Measurements from ENCODE around the gene POU6F2.

Gene POU6F2

GRCh38 chr7:39406467-39406866 is 428.8 kb downstream of the POU6F2 start:
- H4K20me1 ChIP-seq (ENCODE audit: insufficient read depth, low read length, poor library complexity, severe bottlenecking), result no peaks in the 10 kb centered on the region
- H3K9me2 ChIP-seq (replicated peaks; ENCODE audit: low read depth, low read length), result no peaks in the 10 kb centered on the region
- H3K27me3 ChIP-seq (ENCODE audit: insufficient read depth, low read length, poor library complexity, severe bottlenecking), result no peaks in the 10 kb centered on the region
- H3K9ac ChIP-seq (ENCODE audit: low read depth, low read length, poor library complexity, severe bottlenecking), result no peak overlapping the region
- no peak for TF ChIP-seq EZH2phosphoT487 (IDR thresholded peaks at IDR 0.05; ENCODE audit: borderline replicate concordance)
- TF ChIP-seq, protein P1, sequence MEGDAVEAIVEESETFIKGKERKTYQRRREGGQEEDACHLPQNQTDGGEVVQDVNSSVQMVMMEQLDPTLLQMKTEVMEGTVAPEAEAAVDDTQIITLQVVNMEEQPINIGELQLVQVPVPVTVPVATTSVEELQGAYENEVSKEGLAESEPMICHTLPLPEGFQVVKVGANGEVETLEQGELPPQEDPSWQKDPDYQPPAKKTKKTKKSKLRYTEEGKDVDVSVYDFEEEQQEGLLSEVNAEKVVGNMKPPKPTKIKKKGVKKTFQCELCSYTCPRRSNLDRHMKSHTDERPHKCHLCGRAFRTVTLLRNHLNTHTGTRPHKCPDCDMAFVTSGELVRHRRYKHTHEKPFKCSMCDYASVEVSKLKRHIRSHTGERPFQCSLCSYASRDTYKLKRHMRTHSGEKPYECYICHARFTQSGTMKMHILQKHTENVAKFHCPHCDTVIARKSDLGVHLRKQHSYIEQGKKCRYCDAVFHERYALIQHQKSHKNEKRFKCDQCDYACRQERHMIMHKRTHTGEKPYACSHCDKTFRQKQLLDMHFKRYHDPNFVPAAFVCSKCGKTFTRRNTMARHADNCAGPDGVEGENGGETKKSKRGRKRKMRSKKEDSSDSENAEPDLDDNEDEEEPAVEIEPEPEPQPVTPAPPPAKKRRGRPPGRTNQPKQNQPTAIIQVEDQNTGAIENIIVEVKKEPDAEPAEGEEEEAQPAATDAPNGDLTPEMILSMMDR (conservative IDR thresholded peaks at IDR 0.05; ENCODE audit: low read length), result no peak
- no peak overlapping the region for H3K4me2 ChIP-seq (ENCODE audit: low read depth, low read length, poor library complexity, severe bottlenecking)
- no peaks in the 10 kb centered on the region for H3K9me3 ChIP-seq (ENCODE audit: insufficient read depth, low read depth, low read length)
- H3F3A ChIP-seq (ENCODE audit: low read depth), result no peaks in the 10 kb centered on the region
- H3K79me2 ChIP-seq (ENCODE audit: insufficient read depth, low read length), result no peaks in the 10 kb centered on the region
- H3K36me3 ChIP-seq (ENCODE audit: insufficient read depth, low read length), result no peaks in the 10 kb centered on the region
- no peak overlapping the region for H2AFZ ChIP-seq (ENCODE audit: low read length)
- no peak overlapping the region for H3K4me3 ChIP-seq (ENCODE audit: low read length, poor library complexity, severe bottlenecking)
- no peaks in the 10 kb centered on the region for H3K4me1 ChIP-seq (ENCODE audit: insufficient read depth, low read length, poor library complexity, severe bottlenecking)

DNA sequence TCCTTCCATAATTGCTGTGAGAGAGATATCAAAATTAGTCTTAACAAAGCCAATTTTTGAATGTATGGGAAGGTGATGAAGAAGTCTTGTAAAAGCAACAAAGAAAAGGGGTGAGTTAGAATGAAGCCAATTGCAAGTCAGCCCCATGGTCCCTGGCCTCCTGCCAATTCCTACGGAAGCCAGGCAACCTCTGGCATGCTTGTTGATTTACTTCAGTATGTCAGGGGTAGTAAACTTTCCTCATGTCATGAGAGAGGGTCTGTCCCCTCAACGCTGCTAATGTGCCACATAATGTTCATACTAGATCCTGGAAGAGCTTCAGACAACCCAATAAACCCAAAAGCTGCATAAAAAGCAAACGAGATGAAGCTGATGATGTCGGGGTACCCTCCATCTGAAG is 429.4 kb downstream of the POU6F2 start:
- Histone ChIP-seq H3K36me3 (ENCODE audit: insufficient read depth, low read length) (no peaks in the 10 kb centered on the region), H3F3A (ENCODE audit: low read depth) (no peaks in the 10 kb centered on the region), H3K4me1 (ENCODE audit: insufficient read depth, low read length, poor library complexity, severe bottlenecking) (no peaks in the 10 kb centered on the region), H3K4me2 (ENCODE audit: low read depth, low read length, poor library complexity, severe bottlenecking) (no peak overlapping the region), H2AFZ (ENCODE audit: low read length) (no peak overlapping the region), H3K27me3 (ENCODE audit: insufficient read depth, low read length, poor library complexity, severe bottlenecking) (no peaks in the 10 kb centered on the region), H3K4me3 (ENCODE audit: low read length, poor library complexity, severe bottlenecking) (no peak overlapping the region), H3K9me2 (replicated peaks; ENCODE audit: low read depth, low read length) (no peaks in the 10 kb centered on the region), H4K20me1 (ENCODE audit: insufficient read depth, low read length, poor library complexity, severe bottlenecking) (no peaks in the 10 kb centered on the region), H3K9ac (ENCODE audit: low read depth, low read length, poor library complexity, severe bottlenecking) (no peak overlapping the region), H3K9me3 (ENCODE audit: insufficient read depth, low read depth, low read length) (no peaks in the 10 kb centered on the region), H3K79me2 (ENCODE audit: insufficient read depth, low read length) (no peaks in the 10 kb centered on the region)
- TF ChIP-seq, protein P1 (conservative IDR thresholded peaks at IDR 0.05; ENCODE audit: low read length), result no peak
- no peak for TF ChIP-seq EZH2phosphoT487 (IDR thresholded peaks at IDR 0.05; ENCODE audit: borderline replicate concordance)

DNA sequence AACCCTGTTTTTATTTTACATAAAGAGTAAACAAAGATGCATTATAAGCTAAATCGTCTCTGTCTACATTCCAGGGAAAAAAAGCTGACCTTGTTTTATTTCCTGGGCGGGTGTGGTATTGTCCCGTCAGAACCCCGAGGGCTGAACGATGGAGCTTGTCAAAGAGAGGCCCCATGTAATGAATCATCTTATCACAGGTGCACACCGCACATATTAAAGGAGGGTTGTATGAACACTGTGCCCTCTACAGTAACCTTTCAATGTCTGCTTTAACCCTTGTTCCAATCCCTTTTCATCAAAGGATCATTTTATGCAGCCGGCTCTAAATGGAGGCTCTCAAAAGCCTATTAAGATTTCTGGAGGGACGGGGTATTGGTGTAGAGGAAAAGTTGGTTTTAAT is 430.0 kb downstream of the POU6F2 start:
- H3K9ac ChIP-seq (ENCODE audit: low read depth, low read length, poor library complexity, severe bottlenecking), result no peak overlapping the region
- H2AFZ ChIP-seq (ENCODE audit: low read length), result no peak overlapping the region
- H3K4me3 ChIP-seq (ENCODE audit: low read length, poor library complexity, severe bottlenecking), result no peak overlapping the region
- no peaks in the 10 kb centered on the region for H3K9me3 ChIP-seq (ENCODE audit: insufficient read depth, low read depth, low read length)
- no peaks in the 10 kb centered on the region for H3K27me3 ChIP-seq (ENCODE audit: insufficient read depth, low read length, poor library complexity, severe bottlenecking)
- H3K36me3 ChIP-seq (ENCODE audit: insufficient read depth, low read length), result no peaks in the 10 kb centered on the region
- no peaks in the 10 kb centered on the region for H3F3A ChIP-seq (ENCODE audit: low read depth)
- no peaks in the 10 kb centered on the region for H3K4me1 ChIP-seq (ENCODE audit: insufficient read depth, low read length, poor library complexity, severe bottlenecking)
- H3K79me2 ChIP-seq (ENCODE audit: insufficient read depth, low read length), result no peaks in the 10 kb centered on the region
- TF ChIP-seq, protein P1 (conservative IDR thresholded peaks at IDR 0.05; ENCODE audit: low read length), result no peak
- TF ChIP-seq EZH2phosphoT487 (IDR thresholded peaks at IDR 0.05; ENCODE audit: borderline replicate concordance), result no peak
- no peaks in the 10 kb centered on the region for H4K20me1 ChIP-seq (ENCODE audit: insufficient read depth, low read length, poor library complexity, severe bottlenecking)
- no peaks in the 10 kb centered on the region for H3K9me2 ChIP-seq (replicated peaks; ENCODE audit: low read depth, low read length)
- H3K4me2 ChIP-seq (ENCODE audit: low read depth, low read length, poor library complexity, severe bottlenecking), result no peak overlapping the region

Data from Loucy (cell line).